Activated naive CD4-positive, alpha-beta T cell treated with anti-CD3 and anti-CD28 coated beads, Interleukin-2, amount 50 U/mL, for 16 hours (primary cell): ENCODE measurements around the gene CD320.
"Not testable (repeated sequence)": the region's sequence is repeated elsewhere in the genome, so short reads cannot be mapped to it uniquely, and the experiment has no call there.

Experiments used
- DNase-seq: peaks from one replicate; pipeline ENCODE4 v3.0.0-alpha.2; 2020

CD320 gene

GRCh38 chr19:8332976-8333766 lies 25.0 kb upstream of the CD320 start:
- DNase-seq, result no peak

- no peak for DNase-seq
Measured at GRCh38 chr19:8331263-8331845, 23.2 kb upstream of the CD320 start.

GRCh38 chr19:8329996-8330395 lies 21.8 kb upstream of the CD320 start:
- no peak for DNase-seq

GRCh38 chr19:8325454-8325853 lies 17.3 kb upstream of the CD320 start:
- DNase-seq, result no peak

GRCh38 chr19:8324186-8325050 lies 16.3 kb upstream of the CD320 start:
- DNase-seq, result no peak

- DNase-seq, result no peak
Measured at GRCh38 chr19:8323781-8324185, 15.6 kb upstream of the CD320 start.

- DNase-seq, result no peak
Measured at GRCh38 chr19:8322638-8322997, 14.5 kb upstream of the CD320 start.

GRCh38 chr19:8321986-8322637 lies 14.0 kb upstream of the CD320 start:
- no peak for DNase-seq

GRCh38 chr19:8321067-8321985 lies 13.2 kb upstream of the CD320 start, which contains the start of the genes NDUFA7 and RPS28:
TSS of gene NDUFA7 (minus strand) at chr19:8321375. CDS start at chr19:8321358, 17 bp downstream.
TSS of gene RPS28 (plus strand) at chr19:8321496. CDS start at chr19:8321531, 35 bp downstream.
- DNase-seq, result peak; percentile 95

- DNase-seq, result no peak
Measured at GRCh38 chr19:8320564-8321066, 12.5 kb upstream of the CD320 start.

GRCh38 chr19:8319807-8320520 lies 11.8 kb upstream of the CD320 start:
- no peak for DNase-seq

GRCh38 chr19:8318835-8319234 lies 10.7 kb upstream of the CD320 start:
- DNase-seq, result not testable (repeated sequence)

- DNase-seq, result no peak
Measured at GRCh38 chr19:8316351-8317125, 8.4 kb upstream of the CD320 start.

GRCh38 chr19:8314981-8315640 lies 7.0 kb upstream of the CD320 start:
- DNase-seq, result not testable (repeated sequence)

- DNase-seq, result peak; percentile 7
Measured at GRCh38 chr19:8311461-8312260, 3.5 kb upstream of the CD320 start.

GRCh38 chr19:8310342-8311055 lies 2.3 kb upstream of the CD320 start:
- DNase-seq, result peak; percentile 0

- peak; percentile 5 for DNase-seq
Measured at GRCh38 chr19:8308891-8309291, 733 bp upstream of the CD320 start.

- peak; percentile 12 for DNase-seq
Measured at GRCh38 chr19:8307400-8307964, 676 bp downstream of the CD320 start.
